HepG2 (cell line): ENCODE measurements around the gene ANKS1B. TPM values are rescaled to one million over a fixed set of nuclear protein-coding genes. Genes with fewer than 3 reads are reported as not detected.

ENCODE experiments used
- ATAC-seq: fragments of 200-7000 bp; cut with Tn5 transposase; 3 replicates; pipeline ENCODE4 v1.9.1; 2020; ENCODE audit warnings: mild to moderate bottlenecking, moderate library complexity
- BruUV-seq: library from RNA; stranded (reverse); fragments of 400-500 nt; replicated peaks from 2 replicates; lab custom pipeline; 2021; lab: Mats Ljungman, UMichigan
- CTCF ChIA-PET: fragments of 300-600 bp; formaldehyde crosslinking; extraction: SDS; loops from one replicate; lab custom pipeline; 2021; ENCODE audit warnings: low total read pairs, inconsistent platforms, low intra/inter-chr PET ratio; lab: Yijun Ruan, JAX
- POLR2A ChIA-PET: fragments of 350-600 bp; sonication (Branson Sonifier 250); formaldehyde crosslinking; loops from one replicate; lab custom pipeline; 2020; ENCODE audit warnings: antibody characterized with exemption, inconsistent platforms; lab: Yijun Ruan, JAX
- DNase-seq: peaks from one replicate; pipeline ENCODE4 v3.0.0-alpha.2; 2015; ENCODE audit warnings: low spot score
- FAIRE-seq: peaks from 3 replicates; lab custom pipeline; 2011; peaks lifted over from hg19 to GRCh38; lab: Jason Lieb, UNC
- H2AFZ ChIP-seq: one replicate; pipeline ENCODE4 v1.6.1; 2011; ENCODE audit warnings: low read length, inconsistent platforms
- H3K27ac ChIP-seq: fragments of 300-600 bp; 3 replicates; pipeline ENCODE4 v1.8.0; 2011; ENCODE audit warnings: mixed run types, mild to moderate bottlenecking, mixed read lengths, low read length, inconsistent platforms; ENCODE audit not compliant: insufficient read depth; ENCODE audit errors: extremely low read length
- H3K27me3 ChIP-seq, 2 experiments: fragments of 200-600 bp in 1 of 2; 2 replicates in 1 of 2; 3 replicates in 1 of 2; pipeline versions ENCODE4 v1.6.0 to v1.8.0; 2011; ENCODE audit warnings: low read length in 2 of 2, mild to moderate bottlenecking in 2 of 2, moderate library complexity in 2 of 2, inconsistent platforms in 1 of 2; ENCODE audit not compliant: insufficient read depth in 2 of 2, control insufficient read depth in 1 of 2
- H3K36me3 ChIP-seq, 2 experiments: fragments of 200-600 bp in 1 of 2; replicated peaks in 1 of 2; 2 replicates in 1 of 2; 3 replicates in 1 of 2; pipeline versions ENCODE4 v1.5.1 to v1.8.0; 2011; ENCODE audit warnings: low read length in 2 of 2, inconsistent platforms in 1 of 2; ENCODE audit not compliant: insufficient read depth in 2 of 2, control insufficient read depth in 1 of 2
- H3K4me1 ChIP-seq: 2 replicates; pipeline ENCODE4 v1.5.1; 2012; ENCODE audit warnings: low read length, inconsistent platforms; ENCODE audit not compliant: insufficient read depth
- H3K4me2 ChIP-seq: 2 replicates; pipeline ENCODE4 v1.6.0; 2011; ENCODE audit warnings: low read depth, low read length, inconsistent platforms
- H3K4me3 ChIP-seq, 3 experiments: fragments of 200-600 bp in 1 of 3; sonication (generic), shearing (Covaris generic) in 1 of 3; replicated peaks in 1 of 3; 2 replicates each; pipeline ENCODE4 v1.5.1; 2011 to 2016; ENCODE audit warnings: low read length in 3 of 3, inconsistent platforms in 2 of 3, low read depth in 2 of 3, mild to moderate bottlenecking in 2 of 3, control low read depth in 1 of 3, mixed read lengths in 1 of 3; ENCODE audit not compliant: insufficient read depth in 1 of 3
- H3K79me2 ChIP-seq: one replicate; pipeline ENCODE4 v1.6.1; 2011; ENCODE audit warnings: low read length, inconsistent platforms; ENCODE audit not compliant: insufficient read depth
- H3K9ac ChIP-seq: 2 replicates; pipeline ENCODE4 v1.6.0; 2011; ENCODE audit warnings: mild to moderate bottlenecking, low read depth, low read length, inconsistent platforms; ENCODE audit not compliant: insufficient read depth
- H3K9me3 ChIP-seq: 2 replicates; pipeline ENCODE4 v1.5.1; 2012; ENCODE audit warnings: mild to moderate bottlenecking, low read length
- H4K20me1 ChIP-seq: 2 replicates; pipeline ENCODE4 v1.6.0; 2011; ENCODE audit warnings: inconsistent platforms, mild to moderate bottlenecking, low read length, moderate library complexity; ENCODE audit not compliant: insufficient read depth
- CBX2 ChIP-seq, 2 experiments: fragments of 200-600 bp in 1 of 2; sonication (generic); formaldehyde crosslinking in 1 of 2; IDR thresholded peaks; 2 replicates each; pipeline versions ENCODE4 v1.7.0 to v1.8.1; 2018 to 2022; ENCODE audit warnings: low read depth in 2 of 2, low read length in 1 of 2, mild to moderate bottlenecking in 1 of 2, missing genetic modification reagents in 1 of 2
- JUNB ChIP-seq: sonication (generic); formaldehyde crosslinking; IDR thresholded peaks from 2 replicates; pipeline ENCODE4 v1.8.0; 2022; ENCODE audit warnings: missing genetic modification reagents, mild to moderate bottlenecking, borderline replicate concordance
- TBL1XR1 ChIP-seq: fragments of 150-350 bp; IDR thresholded peaks from 2 replicates; pipeline ENCODE4 v1.6.1; 2014; ENCODE audit warnings: borderline replicate concordance, low read length; ENCODE audit not compliant: partially characterized antibody
- WGBS: methylation state at CpG from one replicate; pipeline ENCODE4 v1.1.6; 2017; ENCODE audit warnings: low lambda C conversion rate; 5-methylcytosine and 5-hydroxymethylcytosine counted together
- in situ Hi-C: cut with HindIII; loops from 2 replicates; pipeline ENCODE4 v1.10.0; 2017; ENCODE audit warnings: low pct_unique_long_range_greater_than_20kb; ENCODE audit not compliant: extremely low pct_ligation_motif_present
- intact Hi-C: fragments of 100-400 bp; cut with micrococcal nuclease; formaldehyde crosslinking; loops from one replicate; pipeline ENCODE4 v1.10.0; 2022; ENCODE audit not compliant: unreplicated experiment
- polyA plus RNA-seq, 8 experiments: library from polyadenylated mRNA; depleted of rRNA in 3 of 8; stranded (reverse) in 7 of 8; unstranded in 1 of 8; fragments of >200 nt; fragmentation: Illumina TruSeq in 4 of 8; extraction: Trizol in 4 of 8; gene quantifications; 2 replicates each; pipeline versions ENCODE4 v1.2.1 to v1.2.3, GENCODE V29; 2011 to 2016; ENCODE audit warnings: low read depth in 4 of 8, missing spikeins in 1 of 8, mixed read lengths in 1 of 8; ENCODE audit not compliant: insufficient read depth in 1 of 8
- total RNA-seq, 5 experiments: library from RNA; depleted of rRNA; stranded (reverse); fragments of >200 nt; fragmentation: Illumina TruSeq; extraction: Trizol; gene quantifications; 2 replicates each; pipeline ENCODE4 v1.2.3, GENCODE V29; 2016; ENCODE audit warnings: low read depth in 1 of 5
- TF ChIP-seq, protein P1 (sequence below): sonication (generic); formaldehyde crosslinking; IDR thresholded peaks from 2 replicates; pipeline ENCODE4 v1.4.0; 2020; ENCODE audit warnings: missing genetic modification reagents

Gene ANKS1B
- total and polyA plus RNA-seq, 2 of the 13 experiments (the other 11 are each of a cell fraction or from before 2014, with no cell fraction given) = 0.15 TPM; not detected in 1

DNA sequence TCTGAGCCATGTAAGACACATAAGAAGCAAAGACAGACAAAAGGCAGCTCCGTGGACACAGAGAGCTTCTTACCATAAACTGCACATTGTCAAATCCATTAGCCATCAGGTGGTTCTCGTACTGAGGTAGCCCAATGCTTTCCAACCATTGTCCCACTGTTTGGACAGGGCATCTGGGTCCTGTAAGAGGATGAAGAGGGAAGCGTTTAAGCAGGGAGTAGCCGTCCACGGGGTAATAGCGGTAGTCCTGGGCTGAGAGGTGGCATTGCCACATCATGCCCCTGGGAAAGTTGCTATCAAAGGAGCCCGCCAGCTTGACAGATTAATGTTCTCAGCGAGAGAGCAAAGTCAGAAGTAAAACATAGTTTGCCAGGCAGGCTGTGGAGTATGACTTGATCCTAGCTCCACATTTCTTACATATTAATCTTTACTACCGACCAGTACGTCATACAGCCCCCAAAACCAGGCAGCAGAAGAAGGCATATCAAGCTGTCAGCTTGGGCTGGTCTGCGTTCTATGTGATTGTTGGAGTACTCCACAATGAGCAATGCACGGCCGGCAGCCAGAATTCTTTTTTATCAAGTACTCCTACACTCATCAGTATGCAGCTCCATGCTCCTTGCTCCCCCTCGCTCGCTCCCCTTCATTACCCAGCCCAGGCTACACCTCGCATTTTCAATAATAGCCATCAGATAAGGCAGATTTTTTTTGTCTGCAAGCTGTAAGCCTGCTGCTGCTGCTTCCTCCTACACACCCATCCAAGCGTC, 830.3 kb downstream of the ANKS1B start:
- H3K4me3 ChIP-seq = no peak overlapping the region
- no peak for ATAC-seq
- in situ Hi-C loops (no loop called here), intact Hi-C loops (no loop called here)
- H3K79me2 ChIP-seq = no peaks in the 10 kb centered on the region
- H3K4me1 ChIP-seq = no peaks in the 10 kb centered on the region
- no TSS peak for BruUV-seq
- no peaks in the 10 kb centered on the region for H4K20me1 ChIP-seq
- no peak overlapping the region for H3K27ac ChIP-seq
- no peak overlapping the region for H3K4me2 ChIP-seq
- no peaks in the 10 kb centered on the region for H3K36me3 ChIP-seq
- DNase-seq = no peak
- no peak overlapping the region for H2AFZ ChIP-seq
- ChIA-PET POLR2A (no interaction called here), CTCF (no interaction called here)
- WGBS = 9% methylated on average over 17 of the region's 17 CpGs
- TF ChIP-seq, protein P1, sequence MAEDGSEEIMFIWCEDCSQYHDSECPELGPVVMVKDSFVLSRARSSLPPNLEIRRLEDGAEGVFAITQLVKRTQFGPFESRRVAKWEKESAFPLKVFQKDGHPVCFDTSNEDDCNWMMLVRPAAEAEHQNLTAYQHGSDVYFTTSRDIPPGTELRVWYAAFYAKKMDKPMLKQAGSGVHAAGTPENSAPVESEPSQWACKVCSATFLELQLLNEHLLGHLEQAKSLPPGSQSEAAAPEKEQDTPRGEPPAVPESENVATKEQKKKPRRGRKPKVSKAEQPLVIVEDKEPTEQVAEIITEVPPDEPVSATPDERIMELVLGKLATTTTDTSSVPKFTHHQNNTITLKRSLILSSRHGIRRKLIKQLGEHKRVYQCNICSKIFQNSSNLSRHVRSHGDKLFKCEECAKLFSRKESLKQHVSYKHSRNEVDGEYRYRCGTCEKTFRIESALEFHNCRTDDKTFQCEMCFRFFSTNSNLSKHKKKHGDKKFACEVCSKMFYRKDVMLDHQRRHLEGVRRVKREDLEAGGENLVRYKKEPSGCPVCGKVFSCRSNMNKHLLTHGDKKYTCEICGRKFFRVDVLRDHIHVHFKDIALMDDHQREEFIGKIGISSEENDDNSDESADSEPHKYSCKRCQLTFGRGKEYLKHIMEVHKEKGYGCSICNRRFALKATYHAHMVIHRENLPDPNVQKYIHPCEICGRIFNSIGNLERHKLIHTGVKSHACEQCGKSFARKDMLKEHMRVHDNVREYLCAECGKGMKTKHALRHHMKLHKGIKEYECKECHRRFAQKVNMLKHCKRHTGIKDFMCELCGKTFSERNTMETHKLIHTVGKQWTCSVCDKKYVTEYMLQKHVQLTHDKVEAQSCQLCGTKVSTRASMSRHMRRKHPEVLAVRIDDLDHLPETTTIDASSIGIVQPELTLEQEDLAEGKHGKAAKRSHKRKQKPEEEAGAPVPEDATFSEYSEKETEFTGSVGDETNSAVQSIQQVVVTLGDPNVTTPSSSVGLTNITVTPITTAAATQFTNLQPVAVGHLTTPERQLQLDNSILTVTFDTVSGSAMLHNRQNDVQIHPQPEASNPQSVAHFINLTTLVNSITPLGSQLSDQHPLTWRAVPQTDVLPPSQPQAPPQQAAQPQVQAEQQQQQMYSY (CRISPR knock-in tag) = no peak
- no peak for TF ChIP-seq CBX2 (IDR thresholded peaks at IDR 0.05; ENCODE audit: low read depth, low read length)
- no peak for TF ChIP-seq CBX2 (CRISPR knock-in tag; IDR thresholded peaks at IDR 0.05; ENCODE audit: low read depth)
- TF ChIP-seq TBL1XR1 = no peak
- TF ChIP-seq JUNB = no peak
- no peaks in the 10 kb centered on the region for H3K9me3 ChIP-seq
- no peak for FAIRE-seq
- no peak overlapping the region for H3K9ac ChIP-seq
- H3K27me3 ChIP-seq = no peaks in the 10 kb centered on the region
